GM12892 (cell line): ENCODE measurements around the gene CISD3. TPM values are rescaled to one million over a fixed set of nuclear protein-coding genes. Genes with fewer than 3 reads are reported as not detected.
A peak's percentile ranks its signal among the peaks of the same experiment; 100 is the strongest.

Source experiments
- DNase-seq: peaks from one replicate; pipeline ENCODE4 v3.0.0; 2011; ENCODE audit not compliant: insufficient read length
- FAIRE-seq: peaks from 2 replicates; lab custom pipeline; 2011; peaks lifted over from hg19 to GRCh38; lab: Jason Lieb, UNC
- POLR2A ChIP-seq: IDR thresholded peaks from 2 replicates; pipeline ENCODE4 v1.6.1; 2011; ENCODE audit warnings: low read depth, low read length, control low read depth
- POLR2AphosphoS5 ChIP-seq: IDR thresholded peaks from 2 replicates; pipeline ENCODE4 v1.6.1; 2011; ENCODE audit warnings: low read depth, low read length, control low read depth
- TAF1 ChIP-seq: IDR thresholded peaks from 2 replicates; pipeline ENCODE4 v1.6.1; 2011; ENCODE audit warnings: low read depth, mild to moderate bottlenecking, control low read depth, low read length, borderline replicate concordance
- polyA plus RNA-seq: library from polyadenylated mRNA; unstranded; fragments of >200 nt; gene quantifications from one replicate; pipeline ENCODE4 v1.2.1, GENCODE V29; 2012; ENCODE audit warnings: missing spikeins, inconsistent platforms; ENCODE audit not compliant: missing spikeins

Gene CISD3
- 15.2 TPM for polyA plus RNA-seq

GRCh38 chr17:38729886-38730525, at the start of gene CISD3:
CISD3 (plus strand) TSS chr17:38730341; CDS start chr17:38730359, 18 bp downstream.
- DNase-seq, result peak; percentile 94
- FAIRE-seq, result no peak
- peak; percentile 38; the same call in 1 of the 2 replicates for TF ChIP-seq POLR2A
- no peak for TF ChIP-seq POLR2AphosphoS5
- no peak for TF ChIP-seq TAF1

DNA sequence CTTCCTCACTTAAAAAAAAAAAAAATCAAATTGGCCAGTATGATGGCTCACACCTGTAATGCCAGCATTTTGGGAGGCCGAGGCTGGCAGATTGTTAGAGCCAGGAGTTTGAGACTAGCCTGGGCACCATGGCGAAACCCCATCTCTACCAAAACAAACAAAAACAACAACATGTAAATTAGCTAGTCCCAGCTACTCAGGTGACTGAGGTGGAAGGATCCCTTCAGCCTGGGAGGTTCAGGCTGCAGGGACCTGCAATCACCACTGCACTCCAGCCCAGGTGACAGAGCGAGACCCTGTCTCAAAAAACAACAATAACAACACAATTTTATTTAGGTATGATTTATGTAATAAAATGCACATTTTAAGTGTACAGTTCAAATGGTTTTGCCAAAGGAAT, 49.0 kb upstream of the CISD3 start:
- no peak for TF ChIP-seq TAF1
- no peak for TF ChIP-seq POLR2AphosphoS5
- no peak for TF ChIP-seq POLR2A
- FAIRE-seq (no peak), DNase-seq (no peak)

GRCh38 chr17:38685491-38685890, 44.6 kb upstream of the CISD3 start:
- TF ChIP-seq TAF1, result no peak
- no peak for TF ChIP-seq POLR2AphosphoS5
- no peak for TF ChIP-seq POLR2A
- FAIRE-seq (no peak), DNase-seq (no peak)

DNA sequence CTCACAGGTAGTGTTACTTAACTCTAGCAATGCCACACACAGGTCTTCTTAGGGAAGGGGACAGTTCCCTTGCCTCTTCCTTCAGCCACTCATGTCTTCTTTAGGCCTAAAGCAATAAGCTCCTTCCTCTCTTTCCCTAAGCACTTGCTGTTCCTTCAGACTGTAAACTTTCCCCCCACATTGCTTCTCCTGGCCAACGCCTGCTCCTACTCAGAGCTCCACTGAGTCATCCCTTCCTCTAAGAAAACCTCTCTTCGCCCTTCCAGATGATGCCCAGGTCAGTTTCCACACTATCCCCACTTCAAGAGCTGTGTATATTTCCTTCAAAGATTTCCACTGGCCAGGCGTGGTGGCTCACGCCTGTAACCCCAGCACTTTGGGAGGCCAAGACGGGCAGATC, 42.9 kb upstream of the CISD3 start:
- no peak for DNase-seq
- TF ChIP-seq POLR2AphosphoS5 (no peak), TAF1 (no peak), POLR2A (no peak)
- FAIRE-seq, result no peak

- no peak for FAIRE-seq
- DNase-seq, result no peak
- TF ChIP-seq POLR2AphosphoS5 (no peak), POLR2A (no peak), TAF1 (no peak)
Observed at GRCh38 chr17:38690386-38690785, 39.8 kb upstream of the CISD3 start.

DNA sequence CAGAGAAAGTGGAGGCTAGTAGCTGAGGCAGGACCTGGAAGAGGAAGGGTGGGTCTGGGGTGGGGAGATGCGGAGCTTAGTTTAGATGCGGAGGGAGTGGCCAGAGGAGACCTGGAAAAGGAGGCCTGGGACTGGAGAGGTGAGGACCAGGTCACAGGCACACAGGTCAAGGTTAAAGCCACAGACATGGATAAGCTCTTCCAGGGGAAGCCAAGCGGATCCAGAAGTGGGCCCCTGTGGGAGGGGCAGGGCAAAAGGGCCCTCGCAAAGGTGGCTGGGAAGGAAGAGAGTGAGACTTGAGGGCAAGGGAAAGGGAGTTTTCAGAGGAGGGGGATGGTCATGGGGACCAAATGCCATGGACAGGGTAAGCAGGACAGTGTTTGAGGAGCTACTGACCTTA, 39.0 kb upstream of the CISD3 start:
- DNase-seq (no peak), FAIRE-seq (no peak)
- TF ChIP-seq POLR2AphosphoS5 (no peak), POLR2A (no peak), TAF1 (no peak)

GRCh38 chr17:38693700-38694329, 36.3 kb upstream of the CISD3 start:
- no peak for FAIRE-seq

GRCh38 chr17:38697061-38697820, 32.9 kb upstream of the CISD3 start:
- DNase-seq, result no peak
- TF ChIP-seq TAF1 (no peak), POLR2AphosphoS5 (no peak), POLR2A (no peak)
- no peak for FAIRE-seq

More at GRCh38 chr17:38693700-38694329, 36.3 kb upstream of the CISD3 start:
- TF ChIP-seq TAF1 (no peak), POLR2A (no peak), POLR2AphosphoS5 (no peak)
- DNase-seq, result no peak

- TF ChIP-seq POLR2A (no peak), TAF1 (no peak), POLR2AphosphoS5 (no peak)
- no peak for FAIRE-seq
Observed at GRCh38 chr17:38698760-38699159, 31.4 kb upstream of the CISD3 start.

DNA sequence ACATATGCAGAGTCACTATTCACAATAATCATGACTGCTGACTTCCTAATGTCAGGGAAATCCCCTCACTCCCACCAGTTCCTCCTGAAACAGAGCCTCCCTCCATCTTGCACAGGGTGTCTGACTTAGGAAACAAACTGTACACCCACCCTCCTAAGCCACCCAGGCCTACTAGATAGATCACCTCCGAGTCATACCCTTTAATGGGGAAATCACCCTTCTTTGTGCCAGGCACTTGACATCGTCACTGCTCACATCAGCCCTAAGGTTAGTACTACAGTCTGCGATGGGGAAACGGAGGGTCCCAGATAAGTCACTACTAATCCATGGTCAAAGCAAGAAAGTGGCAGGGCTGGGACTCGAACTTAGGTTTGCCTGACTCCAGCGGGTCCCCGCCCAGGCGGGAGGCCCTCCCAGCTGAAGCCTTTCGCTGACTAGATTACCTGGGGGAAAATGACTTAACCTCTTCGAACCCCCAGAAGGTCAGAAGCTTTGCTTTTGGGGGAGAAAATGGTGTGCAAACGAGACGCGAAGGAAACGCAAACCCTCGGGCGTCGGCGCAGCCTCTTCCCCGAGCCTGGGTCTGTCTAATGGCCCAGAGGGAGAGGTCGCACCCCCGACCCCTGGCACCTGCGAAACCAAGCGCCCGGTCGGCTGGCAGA, 28.5 kb upstream of the CISD3 start:
- TF ChIP-seq TAF1 (peak; percentile 38; the same call in 1 of the 2 replicates), POLR2AphosphoS5 (peak; percentile 63), POLR2A (peak; percentile 58)
- DNase-seq, result peak; percentile 44
- FAIRE-seq, result no peak

More at GRCh38 chr17:38698760-38699159, 31.4 kb upstream of the CISD3 start:
- DNase-seq, result no peak
